H1 (cell line): ENCODE measurements around the gene ATG2B.

Experiments used
- CTCF ChIP-seq, 3 experiments: IDR thresholded peaks; 1 replicate in 2 of 3; 2 replicates in 1 of 3; pipeline versions ENCODE4 v1.5.1 to v1.6.1; 2011; ENCODE audit warnings: low read length in 3 of 3, mild to moderate bottlenecking in 3 of 3, inconsistent platforms in 2 of 3, low read depth in 1 of 3, moderate library complexity in 1 of 3; ENCODE audit not compliant: insufficient read depth in 1 of 3; ENCODE audit errors: control extremely low read depth in 1 of 3
- EZH2 ChIP-seq: fragments of 200-600 bp; sonication (generic); IDR thresholded peaks from 2 replicates; pipeline ENCODE4 v1.7.1; 2012; ENCODE audit warnings: low read depth, mild to moderate bottlenecking, moderate library complexity, low read length, inconsistent platforms; ENCODE audit not compliant: severe bottlenecking
- MAFK ChIP-seq: IDR thresholded peaks from 2 replicates; pipeline ENCODE4 v1.6.1; 2012; ENCODE audit warnings: low read depth, mild to moderate bottlenecking, improper control_type of control experiment, low read length
- POLR2A ChIP-seq, 2 experiments: IDR thresholded peaks; 1 replicate in 1 of 2; 2 replicates in 1 of 2; pipeline ENCODE4 v1.6.1; 2011; ENCODE audit warnings: low read depth in 2 of 2, low read length in 2 of 2, mild to moderate bottlenecking in 2 of 2; ENCODE audit errors: control extremely low read depth in 1 of 2
- POLR2AphosphoS5 ChIP-seq: IDR thresholded peaks from 2 replicates; pipeline ENCODE4 v1.6.1; 2011; ENCODE audit warnings: low read depth, low read length
- RAD21 ChIP-seq, 2 experiments: IDR thresholded peaks in 1 of 2; conservative IDR thresholded peaks in 1 of 2; 2 replicates each; pipeline ENCODE4 v1.6.1; 2011; ENCODE audit warnings: low read depth in 2 of 2, low read length in 2 of 2, improper control_type of control experiment in 1 of 2, inconsistent platforms in 1 of 2, mild to moderate bottlenecking in 1 of 2, moderate library complexity in 1 of 2
- SIN3A ChIP-seq, 2 experiments: IDR thresholded peaks in 1 of 2; conservative IDR thresholded peaks in 1 of 2; 2 replicates each; pipeline ENCODE4 v1.6.1; 2011 to 2012; ENCODE audit warnings: low read length in 2 of 2, improper control_type of control experiment in 1 of 2, low read depth in 1 of 2, mild to moderate bottlenecking in 1 of 2
- TF ChIP-seq, protein P1 (sequence below): IDR thresholded peaks from 2 replicates; pipeline ENCODE4 v1.6.1; 2011; ENCODE audit warnings: low read length, improper control_type of control experiment

- no peak for TF ChIP-seq POLR2A (IDR thresholded peaks at IDR 0.05; ENCODE audit: control extremely low read depth in 1 of 2, low read depth in 2 of 2, low read length in 2 of 2)
- TF ChIP-seq EZH2 = no peak
- TF ChIP-seq CTCF (IDR thresholded peaks at IDR 0.05; ENCODE audit: control extremely low read depth in 1 of 3, insufficient read depth in 1 of 3, low read depth in 1 of 3, low read length in 3 of 3) = no peak
- no peak for TF ChIP-seq RAD21 (IDR thresholded peaks at IDR 0.05 in 1 of 2, conservative IDR thresholded peaks at IDR 0.05 in 1 of 2; ENCODE audit: low read depth in 2 of 2, low read length in 2 of 2)
- TF ChIP-seq POLR2AphosphoS5 = no peak
- TF ChIP-seq, protein P1, sequence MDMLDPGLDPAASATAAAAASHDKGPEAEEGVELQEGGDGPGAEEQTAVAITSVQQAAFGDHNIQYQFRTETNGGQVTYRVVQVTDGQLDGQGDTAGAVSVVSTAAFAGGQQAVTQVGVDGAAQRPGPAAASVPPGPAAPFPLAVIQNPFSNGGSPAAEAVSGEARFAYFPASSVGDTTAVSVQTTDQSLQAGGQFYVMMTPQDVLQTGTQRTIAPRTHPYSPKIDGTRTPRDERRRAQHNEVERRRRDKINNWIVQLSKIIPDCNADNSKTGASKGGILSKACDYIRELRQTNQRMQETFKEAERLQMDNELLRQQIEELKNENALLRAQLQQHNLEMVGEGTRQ = no peak
- TF ChIP-seq MAFK = no peak
- no peak for TF ChIP-seq SIN3A (conservative IDR thresholded peaks at IDR 0.05 in 1 of 2, IDR thresholded peaks at IDR 0.05 in 1 of 2; ENCODE audit: low read depth in 1 of 2, low read length in 2 of 2)
Measured at GRCh38 chr14:96271421-96271762, 91.7 kb downstream of the ATG2B start.
